ENCODE measurements around the gene KCTD2.
"Not testable (repeated sequence)": the region's sequence is repeated elsewhere in the genome, so short reads cannot be mapped to it uniquely, and the experiment has no call there.

Gene KCTD2

GRCh38 chr17:75051941-75052340 lies 4.9 kb downstream of the KCTD2 start:
- DNase-seq: no peak

- DNase-seq: peak in 1 of 2 donors; percentile 30
Measured at GRCh38 chr17:75059369-75060345, 12.6 kb downstream of the KCTD2 start.

- DNase-seq: no peak
Measured at GRCh38 chr17:75060434-75061054, 13.5 kb downstream of the KCTD2 start.

- DNase-seq: no peak
Measured at GRCh38 chr17:75061055-75061438, 14.0 kb downstream of the KCTD2 start.

GRCh38 chr17:75061618-75062017 lies 14.6 kb downstream of the KCTD2 start:
- no peak for DNase-seq

- no peak for DNase-seq
Measured at GRCh38 chr17:75063201-75063600, 16.2 kb downstream of the KCTD2 start.

- no peak for DNase-seq
Measured at GRCh38 chr17:75063626-75064025, 16.6 kb downstream of the KCTD2 start.

GRCh38 chr17:75064040-75064439 lies 17.0 kb downstream of the KCTD2 start:
- no peak for DNase-seq

GRCh38 chr17:75064460-75064859 lies 17.4 kb downstream of the KCTD2 start:
- DNase-seq: no peak

- no peak for DNase-seq
Measured at GRCh38 chr17:75064867-75065561, 18.0 kb downstream of the KCTD2 start.

GRCh38 chr17:75065562-75066151 lies 18.6 kb downstream of the KCTD2 start:
- DNase-seq: no peak

GRCh38 chr17:75067856-75068255 lies 20.8 kb downstream of the KCTD2 start:
- DNase-seq: peak in 1 of 2 donors; percentile 27

- no peak for DNase-seq
Measured at GRCh38 chr17:75068750-75069149, 21.7 kb downstream of the KCTD2 start.

GRCh38 chr17:75069783-75070182 lies 22.8 kb downstream of the KCTD2 start:
- no peak for DNase-seq

- DNase-seq: not testable (repeated sequence)
Measured at GRCh38 chr17:75071478-75072271, 24.6 kb downstream of the KCTD2 start.

- not testable (repeated sequence) for DNase-seq
Measured at GRCh38 chr17:75072909-75073308, 25.9 kb downstream of the KCTD2 start.

GRCh38 chr17:75073618-75074047 lies 26.6 kb downstream of the KCTD2 start:
- no peak for DNase-seq

- no peak for DNase-seq
Measured at GRCh38 chr17:75074532-75074931, 27.5 kb downstream of the KCTD2 start.

- DNase-seq: no peak
Measured at GRCh38 chr17:75075597-75076336, 28.7 kb downstream of the KCTD2 start.

- no peak for DNase-seq
Measured at GRCh38 chr17:75077072-75077495, 30.1 kb downstream of the KCTD2 start.
